ENCODE data around the gene SLC12A8. TPM values are rescaled to one million over a fixed set of nuclear protein-coding genes. Genes with fewer than 3 reads are reported as not detected.

Gene SLC12A8
- total RNA-seq, 4 donors from 2014 or later = 0.26 to 4.7 (median 0.58) TPM; not detected in 1

- Histone ChIP-seq H3K36me3 (no peaks in the 10 kb centered on the region), H3K9me3 (no peaks in the 10 kb centered on the region), H3K27me3 (no peaks in the 10 kb centered on the region), H3K4me1 (peaks cover 9 to 20% of the 10 kb centered on the region in 2 donors), H3K27ac (peak overlapping the region in 1 of 2 donors; percentile 99), H3K4me3 (no peak overlapping the region)
- TF ChIP-seq CTCF (IDR thresholded peaks at IDR 0.05) = no peak
- no peak for TF ChIP-seq POLR2A (IDR thresholded peaks at IDR 0.05)
- no peak for DNase-seq
- intact Hi-C loops (cut with DNase I; ENCODE audit: low total_unique reads) = no loop called here
Measured at GRCh38 chr3:125059488-125060245, 152.9 kb downstream of the SLC12A8 start.

GRCh38 chr3:125058959-125059358, 153.6 kb downstream of the SLC12A8 start:
- Histone ChIP-seq H3K27me3 (no peaks in the 10 kb centered on the region), H3K9me3 (no peaks in the 10 kb centered on the region), H3K36me3 (no peaks in the 10 kb centered on the region), H3K4me1 (peaks cover 9 to 20% of the 10 kb centered on the region in 2 donors), H3K4me3 (no peak overlapping the region), H3K27ac (peak overlapping the region in 1 of 2 donors; percentile 99)
- DNase-seq = no peak
- intact Hi-C loops (cut with DNase I; ENCODE audit: low total_unique reads) = no loop called here
- no peak for TF ChIP-seq POLR2A (IDR thresholded peaks at IDR 0.05)
- TF ChIP-seq CTCF (IDR thresholded peaks at IDR 0.05) = no peak

- DNase-seq = no peak
- no peaks in the 10 kb centered on the region for H3K36me3 ChIP-seq
- no peaks in the 10 kb centered on the region for H3K27me3 ChIP-seq
- H3K4me1 ChIP-seq = peaks cover 9 to 20% of the 10 kb centered on the region in 2 donors
- H3K9me3 ChIP-seq = no peaks in the 10 kb centered on the region
- TF ChIP-seq POLR2A (IDR thresholded peaks at IDR 0.05) = no peak
- no peak for TF ChIP-seq CTCF (IDR thresholded peaks at IDR 0.05)
- no peak overlapping the region for H3K4me3 ChIP-seq
- peak overlapping the region; percentile 96 to 99 for H3K27ac ChIP-seq
- intact Hi-C loops (cut with DNase I; ENCODE audit: low total_unique reads) = no loop called here
Measured at GRCh38 chr3:125058529-125058928, 154.0 kb downstream of the SLC12A8 start.

GRCh38 chr3:125057186-125057850, 155.2 kb downstream of the SLC12A8 start:
- no peaks in the 10 kb centered on the region for H3K9me3 ChIP-seq
- intact Hi-C loops (cut with DNase I; ENCODE audit: low total_unique reads) = no loop called here
- H3K4me1 ChIP-seq = peaks cover 0 to 22% of the 10 kb centered on the region in 2 donors
- H3K36me3 ChIP-seq = no peaks in the 10 kb centered on the region
- peak; percentile 50 to 71 for DNase-seq
- H3K27ac ChIP-seq = peak overlapping the region; percentile 96 to 99
- H3K4me3 ChIP-seq = no peak overlapping the region
- H3K27me3 ChIP-seq = no peaks in the 10 kb centered on the region
- TF ChIP-seq POLR2A (IDR thresholded peaks at IDR 0.05) = no peak
- no peak for TF ChIP-seq CTCF (IDR thresholded peaks at IDR 0.05)
